H1 (cell line): ENCODE measurements around the gene PMP22. TPM values are rescaled to one million over a fixed set of nuclear protein-coding genes. Genes with fewer than 3 reads are reported as not detected.

Source experiments
- CBX8 ChIP-seq: fragments of 300-800, 300-1000 bp; sonication (generic); IDR thresholded peaks from 2 replicates; pipeline ENCODE4 v1.7.1; 2016; ENCODE audit warnings: low read depth, low read length, borderline replicate concordance
- polyA plus RNA-seq, 7 experiments: library from polyadenylated mRNA; depleted of rRNA in 3 of 7; stranded (reverse) in 5 of 7; unstranded in 2 of 7; fragments of >200 nt in 5 of 7; fragments of 200-250 nt in 2 of 7; gene quantifications; 1 replicate in 5 of 7; 2 replicates in 1 of 7; 4 replicates in 1 of 7; pipeline versions ENCODE4 v1.2.1 to v1.2.3, GENCODE V29; 2011 to 2013; ENCODE audit warnings: missing spikeins in 2 of 7, mixed read lengths in 2 of 7
- total RNA-seq: library from RNA; stranded (reverse); fragmentation: NEBNext Ultra II Directional; extraction: Animal tissue kit (Norgen Biotek cat#: 25700); gene quantifications from 2 replicates; pipeline ENCODE4 v1.2.1, GENCODE V29; 2021
- TF ChIP-seq, protein P1 (sequence below): IDR thresholded peaks from 2 replicates; pipeline ENCODE4 v1.6.1; 2011; ENCODE audit warnings: low read length, improper control_type of control experiment

PMP22 gene
- total and polyA plus RNA-seq, 2 of the 8 experiments (the other 6 are each of a cell fraction or from before 2014, with no cell fraction given) = 0.84 to 4.9 TPM

DNA sequence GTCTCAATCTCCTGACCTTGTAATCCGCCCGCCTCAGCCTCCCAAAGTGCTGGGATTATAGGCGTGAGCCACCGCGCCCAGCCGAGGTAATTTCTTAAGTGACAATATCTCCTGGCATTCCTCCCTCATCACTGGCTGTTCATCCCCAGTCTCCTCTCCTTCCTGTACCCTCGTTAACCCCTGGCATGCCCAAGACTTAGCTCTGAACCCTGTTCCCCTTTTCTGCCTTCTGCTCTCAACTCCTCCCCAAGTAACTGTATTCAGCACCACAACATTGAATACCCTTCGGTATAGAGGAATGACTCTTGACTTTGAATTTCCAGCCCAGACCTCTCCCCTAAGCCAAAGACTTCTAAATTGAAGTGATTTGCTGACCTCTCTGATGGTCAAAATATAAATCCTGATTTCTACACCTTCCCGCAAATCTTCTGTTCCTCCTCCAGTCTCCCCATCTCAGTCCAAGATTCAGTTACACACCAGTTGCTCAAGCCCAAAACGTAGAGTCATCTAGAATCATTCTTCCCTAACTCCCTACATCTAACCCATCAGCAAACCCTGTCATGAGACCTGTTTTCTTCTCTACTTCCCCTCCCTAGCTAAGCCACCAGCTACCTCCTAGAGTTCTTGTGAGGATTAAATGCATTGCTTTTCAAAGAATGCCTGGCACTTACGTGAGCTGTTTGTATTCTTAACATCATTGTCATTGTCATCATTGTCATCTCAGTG lies 14.8 kb downstream of the PMP22 start (continued):
- TF ChIP-seq, protein P1, sequence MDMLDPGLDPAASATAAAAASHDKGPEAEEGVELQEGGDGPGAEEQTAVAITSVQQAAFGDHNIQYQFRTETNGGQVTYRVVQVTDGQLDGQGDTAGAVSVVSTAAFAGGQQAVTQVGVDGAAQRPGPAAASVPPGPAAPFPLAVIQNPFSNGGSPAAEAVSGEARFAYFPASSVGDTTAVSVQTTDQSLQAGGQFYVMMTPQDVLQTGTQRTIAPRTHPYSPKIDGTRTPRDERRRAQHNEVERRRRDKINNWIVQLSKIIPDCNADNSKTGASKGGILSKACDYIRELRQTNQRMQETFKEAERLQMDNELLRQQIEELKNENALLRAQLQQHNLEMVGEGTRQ = no peak
- TF ChIP-seq CBX8 = no peak
